NB4 (cell line): Measurements from ENCODE around the gene CLK2.

ENCODE experiments used
- POLR2A ChIP-seq: IDR thresholded peaks from 2 replicates; pipeline ENCODE4 v1.6.1; 2011; ENCODE audit warnings: mild to moderate bottlenecking; ENCODE audit not compliant: insufficient read length; ENCODE audit errors: extremely low read depth
- TF ChIP-seq, protein P1 (sequence below): IDR thresholded peaks from one replicate; pipeline ENCODE4 v1.5.1; 2012; ENCODE audit warnings: low read depth, low read length

DNA sequence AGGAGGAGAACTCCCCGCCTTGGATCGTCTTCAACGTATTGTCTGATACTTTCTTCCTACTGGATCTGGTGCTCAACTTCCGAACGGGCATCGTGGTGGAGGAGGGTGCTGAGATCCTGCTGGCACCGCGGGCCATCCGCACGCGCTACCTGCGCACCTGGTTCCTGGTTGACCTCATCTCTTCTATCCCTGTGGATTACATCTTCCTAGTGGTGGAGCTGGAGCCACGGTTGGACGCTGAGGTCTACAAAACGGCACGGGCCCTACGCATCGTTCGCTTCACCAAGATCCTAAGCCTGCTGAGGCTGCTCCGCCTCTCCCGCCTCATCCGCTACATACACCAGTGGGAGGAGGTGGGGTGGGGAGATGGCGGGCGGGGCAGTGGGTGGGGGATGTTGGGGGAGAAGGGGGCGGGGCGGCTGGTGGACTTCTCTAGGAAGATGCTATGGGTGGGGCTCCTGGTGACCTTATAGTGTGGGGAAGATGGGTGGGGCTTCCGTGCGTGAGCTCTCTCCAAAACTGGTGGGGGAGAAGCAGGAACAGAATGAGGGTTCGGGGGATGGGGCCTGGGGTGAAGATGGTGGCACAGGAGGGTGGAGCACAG is 9.3 kb upstream of the CLK2 start:
- no peak for TF ChIP-seq POLR2A
- TF ChIP-seq, protein P1, sequence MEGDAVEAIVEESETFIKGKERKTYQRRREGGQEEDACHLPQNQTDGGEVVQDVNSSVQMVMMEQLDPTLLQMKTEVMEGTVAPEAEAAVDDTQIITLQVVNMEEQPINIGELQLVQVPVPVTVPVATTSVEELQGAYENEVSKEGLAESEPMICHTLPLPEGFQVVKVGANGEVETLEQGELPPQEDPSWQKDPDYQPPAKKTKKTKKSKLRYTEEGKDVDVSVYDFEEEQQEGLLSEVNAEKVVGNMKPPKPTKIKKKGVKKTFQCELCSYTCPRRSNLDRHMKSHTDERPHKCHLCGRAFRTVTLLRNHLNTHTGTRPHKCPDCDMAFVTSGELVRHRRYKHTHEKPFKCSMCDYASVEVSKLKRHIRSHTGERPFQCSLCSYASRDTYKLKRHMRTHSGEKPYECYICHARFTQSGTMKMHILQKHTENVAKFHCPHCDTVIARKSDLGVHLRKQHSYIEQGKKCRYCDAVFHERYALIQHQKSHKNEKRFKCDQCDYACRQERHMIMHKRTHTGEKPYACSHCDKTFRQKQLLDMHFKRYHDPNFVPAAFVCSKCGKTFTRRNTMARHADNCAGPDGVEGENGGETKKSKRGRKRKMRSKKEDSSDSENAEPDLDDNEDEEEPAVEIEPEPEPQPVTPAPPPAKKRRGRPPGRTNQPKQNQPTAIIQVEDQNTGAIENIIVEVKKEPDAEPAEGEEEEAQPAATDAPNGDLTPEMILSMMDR: no peak
